Measurements from ENCODE around the gene P2RX6. TPM values are rescaled to one million over a fixed set of nuclear protein-coding genes. Genes with fewer than 3 reads are reported as not detected.
"Not testable (repeated sequence)": the region's sequence is repeated elsewhere in the genome, so short reads cannot be mapped to it uniquely, and the experiment has no call there.

Gene P2RX6
- total RNA-seq, 2 experiments from 2014 or later: 0.50 to 0.63 TPM

DNA sequence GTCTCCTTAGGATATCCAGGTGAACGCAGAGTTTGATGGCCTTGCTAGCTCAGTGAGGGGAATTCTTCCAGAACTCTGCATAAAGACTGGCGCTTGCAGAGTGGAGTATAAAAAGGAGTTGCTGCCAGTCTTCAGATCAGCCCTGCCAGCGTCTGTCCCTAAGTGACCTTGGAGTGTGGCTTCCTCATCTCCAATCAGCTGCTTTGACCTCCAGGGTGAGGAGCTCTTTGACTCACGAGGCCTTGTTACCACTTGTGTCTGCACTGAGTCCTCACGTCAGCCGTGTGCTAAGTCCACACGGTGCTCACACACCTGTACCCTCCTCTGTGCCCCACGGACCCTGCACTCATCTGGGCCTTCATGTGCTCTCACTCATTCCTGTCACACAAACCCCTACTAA is 45.4 kb downstream of the P2RX6 start:
- H3K27me3 Mint-ChIP-seq (ENCODE audit: low read depth); CTCF ChIA-PET; ATAC-seq; POLR2A ChIA-PET; H3K4me3 Mint-ChIP-seq; H3K9me3 Mint-ChIP-seq (ENCODE audit: insufficient read depth); H3K27ac Mint-ChIP-seq; H3K36me3 Mint-ChIP-seq (ENCODE audit: low read depth); DNase-seq: not testable (repeated sequence)
- H3K4me1 Mint-ChIP-seq (ENCODE audit: low read depth): peaks cover 16% of the 10 kb centered on the region

DNA sequence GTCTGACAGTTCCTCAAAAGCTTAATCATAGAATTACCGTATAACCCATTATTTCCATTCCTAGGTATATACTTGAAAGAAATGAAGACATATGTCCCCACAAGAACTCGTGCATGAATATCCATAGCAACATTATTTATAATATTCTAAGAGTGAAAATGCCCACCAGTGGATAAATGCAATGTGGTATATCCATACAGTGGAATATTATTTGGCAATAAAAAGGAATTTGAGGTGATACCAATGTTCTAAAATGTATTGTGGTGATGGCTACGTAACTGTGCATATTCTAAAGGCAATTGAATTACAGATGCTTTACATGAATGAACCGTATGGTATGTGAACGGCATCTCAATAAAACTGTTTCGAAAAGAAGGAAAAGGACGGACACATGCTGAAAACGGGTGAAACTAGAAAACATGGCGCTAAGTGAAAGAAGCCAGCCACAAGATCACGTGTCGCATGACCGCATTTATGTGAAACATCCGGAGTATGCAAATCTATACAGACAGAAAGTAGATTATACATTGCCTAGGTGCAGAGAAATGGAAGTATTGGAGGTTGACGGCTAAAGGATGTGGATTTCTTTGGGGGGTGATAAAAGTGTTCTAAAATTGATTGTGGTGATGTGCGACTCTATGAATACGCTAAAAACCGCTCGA is 46.8 kb downstream of the P2RX6 start:
- H3K27ac Mint-ChIP-seq; H3K9me3 Mint-ChIP-seq (ENCODE audit: insufficient read depth); H3K4me1 Mint-ChIP-seq (ENCODE audit: low read depth); CTCF ChIA-PET; DNase-seq; H3K27me3 Mint-ChIP-seq (ENCODE audit: low read depth); H3K4me3 Mint-ChIP-seq; H3K36me3 Mint-ChIP-seq (ENCODE audit: low read depth); ATAC-seq: not testable (repeated sequence)
- POLR2A ChIA-PET: interaction anchor here (1.1 kb wide), 1 partner anchor 9 kb away, joined by 3 read pairs; no protein-coding TSS in a partner anchor

DNA sequence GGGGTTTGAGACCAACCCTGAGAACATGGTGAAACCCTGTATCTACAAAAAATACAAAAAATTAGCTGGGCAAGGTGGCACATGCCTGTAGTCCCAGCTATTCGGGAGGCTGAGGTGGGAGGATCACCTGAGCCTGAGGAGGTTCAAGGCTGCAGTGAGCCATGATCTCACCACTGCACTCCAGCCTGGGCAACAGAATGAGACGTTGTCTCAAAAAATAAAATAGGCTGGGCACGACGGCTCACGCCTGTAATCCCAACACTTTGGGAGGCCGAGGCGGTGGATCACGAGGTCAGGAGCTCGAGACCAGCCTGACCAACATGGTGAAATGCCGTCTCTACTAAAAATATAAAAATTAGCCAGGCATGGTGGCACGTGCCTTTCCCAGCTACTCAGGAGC is 49.5 kb downstream of the P2RX6 start:
- H3K27ac Mint-ChIP-seq; H3K9me3 Mint-ChIP-seq (ENCODE audit: insufficient read depth); CTCF ChIA-PET; ATAC-seq; POLR2A ChIA-PET; DNase-seq; H3K4me1 Mint-ChIP-seq (ENCODE audit: low read depth); H3K4me3 Mint-ChIP-seq; H3K27me3 Mint-ChIP-seq (ENCODE audit: low read depth); H3K36me3 Mint-ChIP-seq (ENCODE audit: low read depth): not testable (repeated sequence)

DNA sequence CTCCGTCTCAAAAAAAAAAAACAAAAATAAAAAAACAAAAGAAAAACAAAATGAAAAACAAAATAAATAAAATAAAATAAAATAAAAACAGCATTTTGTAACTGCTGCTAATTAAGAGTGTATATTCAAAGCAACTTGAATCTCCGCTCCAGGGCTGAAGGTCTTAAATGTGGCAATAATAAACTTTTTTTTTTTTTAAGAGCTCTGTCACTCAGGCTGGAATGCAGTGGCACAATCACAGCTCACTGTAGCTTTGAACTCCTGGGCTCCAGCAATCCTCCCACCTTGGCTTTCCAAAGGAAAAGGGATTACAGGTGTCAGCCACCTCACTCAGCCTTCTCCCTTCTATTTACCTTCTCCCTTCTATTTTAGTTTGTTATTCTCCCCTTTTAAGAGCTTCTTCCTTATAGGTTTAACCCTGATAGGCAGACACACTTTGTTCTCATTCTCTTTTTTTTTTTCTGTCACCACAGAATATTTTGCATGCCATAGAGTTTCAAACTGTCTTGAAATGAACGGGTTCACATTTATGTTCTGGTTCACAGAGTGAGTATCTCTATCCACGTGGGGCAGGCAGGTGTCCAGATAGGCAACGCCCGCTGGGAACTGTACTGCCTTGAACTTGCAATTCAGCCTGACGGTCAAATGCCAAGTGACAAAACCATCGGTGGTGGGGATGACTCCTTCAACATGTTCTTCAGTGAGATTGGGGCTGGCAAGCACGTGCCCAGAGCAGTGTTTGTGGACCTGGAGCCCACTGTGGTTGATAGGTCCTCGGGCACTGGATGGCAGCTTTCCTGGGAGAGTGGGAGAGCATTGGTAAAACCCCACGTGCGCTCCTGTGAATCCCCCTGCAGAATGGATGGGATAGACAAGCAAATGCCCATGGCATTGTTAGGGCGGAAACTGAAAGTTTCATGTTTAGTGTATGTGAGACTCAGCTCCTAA is 50.2 kb downstream of the P2RX6 start:
- ChIA-PET POLR2A (interaction anchor here (0.7 kb wide), 1 partner anchor 62 kb away, joined by 7 read pairs; no protein-coding TSS in a partner anchor), CTCF (no interaction called here)
- Mint-ChIP-seq H3K36me3 (ENCODE audit: low read depth) (no peaks in the 10 kb centered on the region), H3K27me3 (ENCODE audit: low read depth) (peaks cover 6% of the 10 kb centered on the region), H3K9me3 (ENCODE audit: insufficient read depth) (no peaks in the 10 kb centered on the region), H3K27ac (no peak overlapping the region), H3K4me3 (no peak overlapping the region), H3K4me1 (ENCODE audit: low read depth) (peaks cover 8% of the 10 kb centered on the region)
- no peak for ATAC-seq
- no peak for DNase-seq

DNA sequence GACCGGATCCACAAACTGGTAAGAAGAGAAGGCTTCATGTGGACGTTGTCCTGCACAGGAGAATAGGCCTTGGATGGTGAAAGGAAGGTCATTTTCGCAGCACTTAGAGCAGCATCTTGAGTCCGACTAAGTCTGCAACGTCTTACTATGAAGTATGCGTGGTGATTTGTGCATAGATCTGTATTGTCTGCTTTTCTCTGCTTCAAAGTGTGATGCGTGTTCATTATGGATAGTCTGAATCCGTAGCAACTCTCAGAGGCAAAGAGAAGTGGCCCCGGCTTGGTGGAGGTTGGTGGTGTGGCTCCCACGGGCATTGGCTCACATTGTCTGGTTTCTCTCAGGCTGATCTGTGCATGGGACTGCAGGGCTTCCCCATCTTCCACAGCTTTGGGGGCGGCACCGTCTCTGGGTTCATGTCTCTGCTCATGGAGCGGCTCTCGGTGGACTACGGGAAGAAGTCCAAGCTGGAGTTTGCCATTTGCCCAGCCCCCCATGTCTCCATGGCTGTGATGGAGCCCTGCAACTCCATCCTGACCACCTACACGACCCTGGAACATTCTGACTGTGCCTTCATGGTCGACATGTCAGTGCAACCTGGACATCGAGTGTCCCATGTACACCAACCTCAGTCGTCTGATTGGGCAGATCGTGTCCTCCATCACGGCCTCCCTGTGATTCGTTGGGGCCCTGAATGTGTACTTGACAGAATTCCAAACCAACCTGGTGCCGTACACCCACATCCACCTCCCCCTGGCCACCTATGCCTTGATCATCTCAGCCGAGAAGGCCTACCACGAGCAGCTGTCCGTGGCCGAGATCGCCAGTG is 52.3 kb downstream of the P2RX6 start:
- Mint-ChIP-seq H3K9me3 (ENCODE audit: insufficient read depth) (no peaks in the 10 kb centered on the region), H3K4me1 (ENCODE audit: low read depth) (peaks cover 8% of the 10 kb centered on the region), H3K36me3 (ENCODE audit: low read depth) (no peaks in the 10 kb centered on the region), H3K4me3 (no peak overlapping the region), H3K27ac (no peak overlapping the region), H3K27me3 (ENCODE audit: low read depth) (peaks cover 7% of the 10 kb centered on the region)
- ChIA-PET CTCF (no interaction called here), POLR2A (no interaction called here)
- ATAC-seq: no peak
- no peak for DNase-seq

DNA sequence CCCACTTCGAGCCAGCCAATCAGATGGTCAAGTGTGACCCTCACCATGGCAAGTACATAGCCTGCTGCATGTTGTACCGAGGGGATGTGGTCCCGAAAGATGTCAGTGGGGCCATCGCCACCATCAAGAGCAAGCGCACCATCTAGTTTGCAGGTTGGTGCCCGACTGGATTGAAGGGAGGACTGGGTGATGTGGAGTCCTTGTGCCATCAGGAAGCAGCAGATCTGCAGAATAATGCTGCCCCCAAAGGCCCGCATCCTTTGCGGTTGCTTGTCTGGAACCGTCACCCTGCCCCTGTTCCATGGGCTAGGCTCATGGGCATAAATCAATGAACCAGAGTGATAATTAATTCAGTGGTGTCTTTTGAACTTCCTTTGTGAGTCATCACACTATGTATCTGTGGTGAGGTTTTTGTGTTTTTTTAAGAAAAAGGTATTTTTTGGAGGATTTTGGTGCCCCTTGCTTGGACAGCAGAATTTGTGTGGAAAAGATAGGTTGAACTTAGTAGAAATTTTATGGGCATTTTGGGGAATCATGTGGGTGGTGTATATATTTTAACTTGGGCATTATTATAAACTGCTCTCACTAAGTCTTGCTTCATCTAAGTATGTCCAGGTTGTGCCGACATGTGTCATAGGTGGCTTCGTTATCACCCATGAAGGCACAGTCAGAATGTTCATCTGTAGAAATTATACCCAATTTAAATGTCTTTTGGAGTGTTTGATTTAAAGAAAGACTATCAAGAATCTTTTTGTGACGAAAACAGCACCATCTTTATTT is 53.1 kb downstream of the P2RX6 start:
- DNase-seq (no peak), ATAC-seq (no peak)
- CTCF ChIA-PET: no interaction called here
- H3K4me3 Mint-ChIP-seq: no peak overlapping the region
- H3K27me3 Mint-ChIP-seq (ENCODE audit: low read depth): peaks cover 8% of the 10 kb centered on the region
- no peaks in the 10 kb centered on the region for H3K36me3 Mint-ChIP-seq (ENCODE audit: low read depth)
- H3K27ac Mint-ChIP-seq: no peak overlapping the region
- peaks cover 8% of the 10 kb centered on the region for H3K4me1 Mint-ChIP-seq (ENCODE audit: low read depth)
- H3K9me3 Mint-ChIP-seq (ENCODE audit: insufficient read depth): no peaks in the 10 kb centered on the region
- POLR2A ChIA-PET: no interaction called here

DNA sequence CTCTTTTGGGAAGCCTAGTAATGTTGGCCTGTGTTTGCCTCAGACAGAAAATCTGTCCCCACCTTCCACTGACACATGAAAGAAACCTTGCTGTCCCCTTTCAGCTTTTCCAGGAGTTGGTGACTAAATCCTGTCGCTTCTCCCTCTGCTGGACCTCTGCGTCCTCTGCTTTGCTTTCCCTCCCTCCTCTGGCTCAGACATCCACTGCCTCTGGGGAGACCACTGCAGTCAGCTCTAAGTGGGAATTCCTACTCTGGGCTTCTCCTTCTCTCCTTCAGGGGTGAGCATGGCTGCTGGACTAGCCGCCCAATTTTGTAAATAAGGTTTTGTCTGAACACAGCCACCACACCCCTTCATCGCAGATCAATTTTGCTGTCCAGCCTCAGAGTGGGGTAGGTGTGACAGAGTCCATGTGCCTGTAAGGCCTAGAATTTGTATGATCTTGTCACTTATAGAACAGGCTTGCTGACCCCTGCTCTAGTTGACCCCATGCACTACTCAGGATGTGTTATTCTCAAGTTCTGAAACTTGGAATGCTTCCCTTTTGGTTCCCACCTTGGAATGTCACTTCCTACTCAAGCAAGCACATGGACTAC is 53.8 kb downstream of the P2RX6 start:
- no peak for ATAC-seq
- Mint-ChIP-seq H3K4me3 (no peak overlapping the region), H3K4me1 (ENCODE audit: low read depth) (peaks cover 8% of the 10 kb centered on the region), H3K9me3 (ENCODE audit: insufficient read depth) (no peaks in the 10 kb centered on the region), H3K27me3 (ENCODE audit: low read depth) (peaks cover 8% of the 10 kb centered on the region), H3K27ac (no peak overlapping the region), H3K36me3 (ENCODE audit: low read depth) (no peaks in the 10 kb centered on the region)
- ChIA-PET POLR2A (no interaction called here), CTCF (no interaction called here)
- DNase-seq: no peak

DNA sequence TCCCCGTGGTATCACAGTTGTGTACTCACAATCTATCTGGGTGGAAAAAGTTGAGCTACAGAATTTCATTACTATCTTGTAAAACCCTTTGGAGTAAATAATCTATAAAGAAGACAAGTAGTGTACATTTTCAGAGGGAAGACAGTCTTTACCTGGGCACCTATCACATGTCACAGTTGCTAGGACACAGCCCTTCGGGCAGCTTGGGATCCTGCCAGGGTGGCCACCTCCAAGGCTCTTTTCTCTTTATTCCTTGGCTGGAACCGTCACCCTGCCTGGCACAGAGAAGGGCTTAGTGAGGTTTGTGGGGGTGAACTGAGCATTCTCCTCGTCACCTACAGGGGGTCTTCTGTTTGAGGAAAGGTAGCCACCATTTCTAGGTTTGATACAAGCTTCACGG is 54.4 kb downstream of the P2RX6 start:
- ChIA-PET POLR2A (no interaction called here), CTCF (no interaction called here)
- no peak for DNase-seq
- Mint-ChIP-seq H3K4me1 (ENCODE audit: low read depth) (peaks cover 8% of the 10 kb centered on the region), H3K9me3 (ENCODE audit: insufficient read depth) (no peaks in the 10 kb centered on the region), H3K27me3 (ENCODE audit: low read depth) (peaks cover 8% of the 10 kb centered on the region), H3K27ac (no peak overlapping the region), H3K4me3 (no peak overlapping the region), H3K36me3 (ENCODE audit: low read depth) (no peaks in the 10 kb centered on the region)
- ATAC-seq: no peak

DNA sequence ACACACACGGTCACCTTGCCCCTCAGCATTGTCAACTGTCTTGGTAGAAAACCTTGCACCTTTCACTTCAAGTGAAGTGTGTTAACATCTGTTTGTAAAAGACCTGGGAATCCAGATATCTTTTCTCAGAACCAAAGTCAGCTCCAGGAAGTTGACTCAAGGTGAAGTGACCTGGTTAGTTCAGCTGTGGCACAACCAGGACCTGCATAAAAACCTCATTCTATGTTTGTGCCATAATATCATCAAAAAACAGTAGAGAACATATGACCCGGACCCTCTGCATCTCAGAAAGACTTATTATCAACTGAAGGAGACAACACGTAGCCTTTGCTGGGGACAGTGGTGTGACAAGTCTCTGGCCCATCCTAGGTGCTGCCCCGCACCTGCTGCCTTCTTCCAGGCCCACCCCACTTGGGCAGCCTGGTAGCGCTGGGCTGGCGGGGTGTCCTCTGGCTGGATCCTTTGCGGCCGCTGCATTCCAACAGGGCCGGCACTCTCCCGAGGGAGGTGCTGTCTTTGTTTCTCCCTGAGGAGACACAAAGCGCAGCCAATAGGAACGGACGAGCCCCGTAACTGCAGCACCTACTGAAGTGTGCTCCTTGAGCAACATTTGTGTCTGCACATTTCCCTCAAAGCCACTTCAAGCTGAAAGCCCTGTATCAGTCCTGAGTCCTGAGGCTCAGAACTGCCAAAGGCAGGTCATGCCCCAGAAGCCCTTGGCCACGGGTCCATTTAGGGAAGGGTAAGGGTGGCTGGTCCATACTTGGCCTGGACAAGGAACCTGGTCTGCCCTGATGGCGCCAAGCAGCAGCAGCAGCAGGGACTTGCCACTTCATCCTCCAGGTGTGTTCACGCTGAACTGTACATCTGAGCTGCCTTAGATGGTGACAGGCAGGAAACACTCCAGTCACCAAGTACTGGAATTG is 56.0 kb downstream of the P2RX6 start:
- H3K9me3 Mint-ChIP-seq (ENCODE audit: insufficient read depth): no peaks in the 10 kb centered on the region
- no peak overlapping the region for H3K27ac Mint-ChIP-seq
- ATAC-seq (no peak), DNase-seq (no peak)
- peaks cover 2% of the 10 kb centered on the region for H3K27me3 Mint-ChIP-seq (ENCODE audit: low read depth)
- H3K36me3 Mint-ChIP-seq (ENCODE audit: low read depth): no peaks in the 10 kb centered on the region
- ChIA-PET CTCF (no interaction called here), POLR2A (no interaction called here)
- peaks cover 8% of the 10 kb centered on the region for H3K4me1 Mint-ChIP-seq (ENCODE audit: low read depth)
- no peak overlapping the region for H3K4me3 Mint-ChIP-seq

DNA sequence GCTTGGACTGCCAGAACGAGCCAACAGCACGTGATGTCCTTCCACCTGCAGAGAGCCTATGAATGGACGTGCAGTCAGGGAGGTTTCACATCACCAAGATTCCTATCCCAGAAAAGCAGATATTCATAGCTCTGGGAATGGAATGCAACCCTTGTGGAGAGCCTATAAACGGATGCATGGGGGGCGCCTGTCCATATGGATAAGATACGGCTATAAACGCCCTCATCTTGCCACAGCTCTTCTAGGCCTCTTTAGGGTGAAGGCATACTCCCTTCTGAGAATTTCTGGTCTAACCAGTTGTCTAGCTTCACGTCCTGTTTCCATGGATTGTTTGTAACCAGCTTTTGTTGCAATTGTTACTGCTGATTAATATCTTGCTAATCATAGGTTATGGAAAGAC is 56.8 kb downstream of the P2RX6 start:
- H3K9me3 Mint-ChIP-seq (ENCODE audit: insufficient read depth); ATAC-seq; DNase-seq; POLR2A ChIA-PET; H3K27ac Mint-ChIP-seq; H3K4me3 Mint-ChIP-seq; H3K4me1 Mint-ChIP-seq (ENCODE audit: low read depth); CTCF ChIA-PET; H3K27me3 Mint-ChIP-seq (ENCODE audit: low read depth); H3K36me3 Mint-ChIP-seq (ENCODE audit: low read depth): not testable (repeated sequence)
